ENCODE measurements around the gene USF1.

- no peak for TF ChIP-seq CTCF (IDR thresholded peaks at IDR 0.05)
- TF ChIP-seq POLR2A (IDR thresholded peaks at IDR 0.05) = no peak
- no peak for TF ChIP-seq POLR2AphosphoS5 (IDR thresholded peaks at IDR 0.05)
These were observed 32.7 kb downstream of the USF1 start for GRCh38 chr1:161013131-161013487.
